GM12864 (cell line): Measurements from ENCODE around the gene SMAP2.
A peak's percentile ranks its signal among the peaks of the same experiment; 100 is the strongest.

Experiments used
- DNase-seq: peaks from one replicate; pipeline ENCODE4 v3.0.0-alpha.2; 2011; ENCODE audit warnings: low read depth
- H3K4me3 ChIP-seq: 2 replicates; pipeline ENCODE4 v1.5.1; 2011; ENCODE audit warnings: mild to moderate bottlenecking, low read depth, low read length, control low read depth
- CTCF ChIP-seq: IDR thresholded peaks from 2 replicates; pipeline ENCODE4 v1.5.1; 2011; ENCODE audit warnings: low read depth, mild to moderate bottlenecking, moderate library complexity, low read length, control low read depth, inconsistent platforms; ENCODE audit errors: missing control alignments

SMAP2 gene

GRCh38 chr1:40432644-40433390 lies 59.3 kb downstream of the SMAP2 start:
- DNase-seq = no peak
- no peak for TF ChIP-seq CTCF
- no peak overlapping the region for H3K4me3 ChIP-seq

GRCh38 chr1:40435471-40435870 lies 61.9 kb downstream of the SMAP2 start:
- TF ChIP-seq CTCF = no peak
- no peak overlapping the region for H3K4me3 ChIP-seq
- DNase-seq = no peak

GRCh38 chr1:40435876-40436275 lies 62.3 kb downstream of the SMAP2 start:
- no peak overlapping the region for H3K4me3 ChIP-seq
- no peak for DNase-seq
- TF ChIP-seq CTCF = no peak

- peak; percentile 62 for TF ChIP-seq CTCF
- no peak overlapping the region for H3K4me3 ChIP-seq
- no peak for DNase-seq
These were observed 65.0 kb downstream of the SMAP2 start for GRCh38 chr1:40438391-40439015.

- H3K4me3 ChIP-seq = no peak overlapping the region
- DNase-seq = no peak
- no peak for TF ChIP-seq CTCF
These were observed 65.7 kb downstream of the SMAP2 start for GRCh38 chr1:40439247-40439646.

GRCh38 chr1:40449684-40450494 lies 76.4 kb downstream of the SMAP2 start, which contains the start of gene ZFP69B:
Gene ZFP69B, plus strand, starts transcription at chr1:40450476. Its CDS starts 486 bp downstream, at chr1:40450962.
- peak within 1 kb of the TSS; percentile 74 for H3K4me3 ChIP-seq
- peak; percentile 68 for DNase-seq
- no peak for TF ChIP-seq CTCF
